ENCODE results near the gene PLEKHS1.

DNA sequence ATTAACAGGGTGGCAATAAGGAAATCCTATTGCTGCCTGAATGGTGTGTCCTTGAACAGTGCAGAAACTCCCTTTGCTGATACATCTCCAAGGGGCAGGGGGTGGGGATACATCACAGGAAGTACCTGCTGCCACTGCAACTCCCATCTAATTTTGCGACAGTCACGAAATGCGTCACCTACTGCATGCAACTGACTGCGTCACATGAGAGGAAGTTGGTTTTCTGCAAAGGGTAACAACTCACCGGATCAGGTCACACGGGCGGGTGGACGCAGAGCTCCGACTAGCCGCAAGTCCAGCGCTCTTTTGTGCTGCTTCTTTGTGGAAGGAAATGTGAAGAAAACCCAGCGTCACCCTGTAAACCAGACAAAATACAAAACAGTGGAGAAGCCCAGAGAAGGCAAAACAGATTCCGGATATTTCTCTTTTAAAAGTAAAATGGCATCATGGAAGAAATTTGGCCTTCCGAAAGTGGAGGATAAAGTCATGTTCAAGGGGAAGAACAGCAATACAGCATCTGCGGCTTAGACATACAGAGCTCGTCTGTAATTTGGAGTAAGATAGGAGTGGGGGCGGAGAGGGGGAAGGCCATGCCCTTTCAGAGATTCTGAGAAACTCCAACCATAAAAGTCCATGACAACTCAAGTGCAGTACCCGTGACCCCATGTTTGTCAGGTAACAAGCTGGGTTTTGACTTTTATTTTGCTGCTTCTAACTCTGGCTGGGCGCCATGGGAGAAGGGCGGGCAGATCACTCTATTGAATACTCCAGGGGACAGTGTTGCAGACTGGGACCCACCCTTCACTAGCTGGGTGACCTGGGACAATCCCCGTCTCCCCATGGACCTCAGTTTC lies 32.3 kb upstream of the PLEKHS1 start:
- TF ChIP-seq, protein P1, sequence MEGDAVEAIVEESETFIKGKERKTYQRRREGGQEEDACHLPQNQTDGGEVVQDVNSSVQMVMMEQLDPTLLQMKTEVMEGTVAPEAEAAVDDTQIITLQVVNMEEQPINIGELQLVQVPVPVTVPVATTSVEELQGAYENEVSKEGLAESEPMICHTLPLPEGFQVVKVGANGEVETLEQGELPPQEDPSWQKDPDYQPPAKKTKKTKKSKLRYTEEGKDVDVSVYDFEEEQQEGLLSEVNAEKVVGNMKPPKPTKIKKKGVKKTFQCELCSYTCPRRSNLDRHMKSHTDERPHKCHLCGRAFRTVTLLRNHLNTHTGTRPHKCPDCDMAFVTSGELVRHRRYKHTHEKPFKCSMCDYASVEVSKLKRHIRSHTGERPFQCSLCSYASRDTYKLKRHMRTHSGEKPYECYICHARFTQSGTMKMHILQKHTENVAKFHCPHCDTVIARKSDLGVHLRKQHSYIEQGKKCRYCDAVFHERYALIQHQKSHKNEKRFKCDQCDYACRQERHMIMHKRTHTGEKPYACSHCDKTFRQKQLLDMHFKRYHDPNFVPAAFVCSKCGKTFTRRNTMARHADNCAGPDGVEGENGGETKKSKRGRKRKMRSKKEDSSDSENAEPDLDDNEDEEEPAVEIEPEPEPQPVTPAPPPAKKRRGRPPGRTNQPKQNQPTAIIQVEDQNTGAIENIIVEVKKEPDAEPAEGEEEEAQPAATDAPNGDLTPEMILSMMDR (IDR thresholded peaks at IDR 0.05) = no peak
- no peak for TF ChIP-seq POLR2A (IDR thresholded peaks at IDR 0.05)

All from uterus (tissue), 2 donors.